Epithelial cell of esophagus (primary cell): ENCODE measurements around the gene NEMP1.

ENCODE experiments used
- DNase-seq: peaks from one replicate; pipeline ENCODE4 v3.0.0; 2010; ENCODE audit warnings: low read depth
- H3K4me3 ChIP-seq: 2 replicates; pipeline ENCODE4 v1.5.1; 2011; ENCODE audit warnings: mild to moderate bottlenecking, low read length, control low read depth
- TF ChIP-seq, protein P1 (sequence below): IDR thresholded peaks from 2 replicates; pipeline ENCODE4 v1.5.1; 2011; ENCODE audit warnings: low read depth, mild to moderate bottlenecking, low read length, control low read depth, inconsistent platforms; ENCODE audit not compliant: insufficient read depth; ENCODE audit errors: missing control alignments

NEMP1 gene, protein sequence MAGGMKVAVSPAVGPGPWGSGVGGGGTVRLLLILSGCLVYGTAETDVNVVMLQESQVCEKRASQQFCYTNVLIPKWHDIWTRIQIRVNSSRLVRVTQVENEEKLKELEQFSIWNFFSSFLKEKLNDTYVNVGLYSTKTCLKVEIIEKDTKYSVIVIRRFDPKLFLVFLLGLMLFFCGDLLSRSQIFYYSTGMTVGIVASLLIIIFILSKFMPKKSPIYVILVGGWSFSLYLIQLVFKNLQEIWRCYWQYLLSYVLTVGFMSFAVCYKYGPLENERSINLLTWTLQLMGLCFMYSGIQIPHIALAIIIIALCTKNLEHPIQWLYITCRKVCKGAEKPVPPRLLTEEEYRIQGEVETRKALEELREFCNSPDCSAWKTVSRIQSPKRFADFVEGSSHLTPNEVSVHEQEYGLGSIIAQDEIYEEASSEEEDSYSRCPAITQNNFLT

DNA sequence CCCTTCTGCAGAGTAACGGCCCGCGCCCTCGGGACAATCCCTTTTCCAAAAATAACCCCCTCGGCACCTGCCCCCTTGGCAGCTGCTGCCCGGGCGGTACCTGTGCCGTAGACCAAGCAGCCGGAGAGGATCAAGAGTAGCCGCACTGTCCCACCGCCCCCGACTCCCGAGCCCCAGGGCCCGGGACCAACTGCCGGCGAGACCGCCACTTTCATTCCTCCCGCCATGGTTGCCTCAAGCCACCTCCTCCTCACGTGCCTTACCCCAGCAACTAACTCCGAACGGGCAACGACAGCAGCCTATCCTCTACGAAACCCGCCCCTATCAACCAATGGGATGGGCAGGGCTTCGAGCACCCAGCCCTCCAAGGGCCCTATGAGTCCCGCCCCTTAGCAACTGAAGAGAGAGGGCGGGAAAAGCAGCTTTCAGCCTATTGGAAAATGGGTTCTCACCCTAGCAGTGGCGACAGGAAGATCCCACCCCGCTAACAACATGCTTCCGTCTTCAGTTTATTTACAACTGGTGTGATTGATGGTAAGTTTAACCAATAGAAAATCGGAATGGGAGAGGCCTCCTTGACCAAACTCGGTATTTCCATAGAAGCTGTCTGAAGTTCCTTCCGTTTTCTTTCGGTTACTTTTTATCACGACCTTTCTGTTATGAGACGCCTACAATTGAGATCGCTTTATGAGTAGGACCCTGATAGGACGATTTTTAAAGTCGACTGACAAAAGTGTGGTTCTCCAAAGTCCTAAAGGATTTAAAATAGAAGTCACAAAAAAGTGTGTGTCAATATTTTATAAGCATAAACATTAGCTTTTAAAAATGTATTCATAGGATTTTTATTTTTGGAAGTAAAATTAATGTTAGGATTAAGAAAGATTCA lies at the start of gene NEMP1:
NEMP1 (minus strand) TSS at position 273 of the 886 bp plus-strand sequence; CDS start at position 227, 46 bp downstream.
- peak within 1 kb of the TSS; percentile 72 for H3K4me3 ChIP-seq
- peak; percentile 100 for DNase-seq

DNA sequence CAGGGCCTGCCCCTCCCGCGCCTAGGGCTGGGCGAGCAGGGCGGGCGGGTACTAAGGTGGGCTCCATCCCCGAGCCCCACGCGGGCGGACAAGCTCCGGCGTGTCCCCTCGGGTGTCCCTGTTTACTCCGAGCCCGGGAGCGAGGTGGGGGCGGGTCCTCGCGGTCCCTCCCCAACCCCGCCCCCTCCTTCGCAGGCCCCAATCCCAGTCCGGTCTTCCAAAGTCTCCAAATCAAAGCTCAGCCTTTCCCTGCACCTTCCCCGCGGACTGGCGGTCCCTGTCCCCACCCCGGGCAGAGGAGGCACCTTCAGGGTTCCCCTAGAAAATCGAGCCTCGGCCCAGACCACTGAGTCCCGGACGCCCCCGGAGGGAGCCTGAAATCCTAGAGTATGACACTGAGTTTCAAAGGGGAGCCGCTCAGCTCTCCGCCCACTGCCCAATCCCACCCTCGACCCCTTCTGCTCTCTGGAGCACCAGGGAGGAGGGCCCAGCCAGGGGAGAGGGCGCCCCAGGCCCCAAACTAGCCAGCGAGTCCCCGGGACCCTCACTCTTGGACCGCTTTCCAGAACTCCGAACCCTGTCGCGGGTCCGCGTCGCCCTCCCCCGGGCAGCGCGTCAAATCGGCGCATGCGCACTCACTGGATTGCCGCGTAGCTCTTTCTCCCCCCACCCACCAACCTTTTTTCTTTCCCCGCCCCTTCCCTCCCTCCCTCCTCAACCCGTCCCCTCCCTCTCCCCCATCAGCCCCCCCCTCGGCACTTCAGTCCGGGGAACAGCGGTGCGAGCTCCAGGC lies 49.3 kb upstream of the NEMP1 start, which contains the start of gene LRP1:
LRP1 (plus strand) TSS at position 758 of the 793 bp plus-strand sequence. CDS start 482 bp downstream, outside the sequence.
- peak; percentile 84 for DNase-seq
- peak within 1 kb of the TSS; percentile 74 for H3K4me3 ChIP-seq
- TF ChIP-seq, protein P1, sequence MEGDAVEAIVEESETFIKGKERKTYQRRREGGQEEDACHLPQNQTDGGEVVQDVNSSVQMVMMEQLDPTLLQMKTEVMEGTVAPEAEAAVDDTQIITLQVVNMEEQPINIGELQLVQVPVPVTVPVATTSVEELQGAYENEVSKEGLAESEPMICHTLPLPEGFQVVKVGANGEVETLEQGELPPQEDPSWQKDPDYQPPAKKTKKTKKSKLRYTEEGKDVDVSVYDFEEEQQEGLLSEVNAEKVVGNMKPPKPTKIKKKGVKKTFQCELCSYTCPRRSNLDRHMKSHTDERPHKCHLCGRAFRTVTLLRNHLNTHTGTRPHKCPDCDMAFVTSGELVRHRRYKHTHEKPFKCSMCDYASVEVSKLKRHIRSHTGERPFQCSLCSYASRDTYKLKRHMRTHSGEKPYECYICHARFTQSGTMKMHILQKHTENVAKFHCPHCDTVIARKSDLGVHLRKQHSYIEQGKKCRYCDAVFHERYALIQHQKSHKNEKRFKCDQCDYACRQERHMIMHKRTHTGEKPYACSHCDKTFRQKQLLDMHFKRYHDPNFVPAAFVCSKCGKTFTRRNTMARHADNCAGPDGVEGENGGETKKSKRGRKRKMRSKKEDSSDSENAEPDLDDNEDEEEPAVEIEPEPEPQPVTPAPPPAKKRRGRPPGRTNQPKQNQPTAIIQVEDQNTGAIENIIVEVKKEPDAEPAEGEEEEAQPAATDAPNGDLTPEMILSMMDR, result no peak

More for the DNA sequence above, at the start of gene NEMP1:
- TF ChIP-seq, protein P1, result no peak

DNA sequence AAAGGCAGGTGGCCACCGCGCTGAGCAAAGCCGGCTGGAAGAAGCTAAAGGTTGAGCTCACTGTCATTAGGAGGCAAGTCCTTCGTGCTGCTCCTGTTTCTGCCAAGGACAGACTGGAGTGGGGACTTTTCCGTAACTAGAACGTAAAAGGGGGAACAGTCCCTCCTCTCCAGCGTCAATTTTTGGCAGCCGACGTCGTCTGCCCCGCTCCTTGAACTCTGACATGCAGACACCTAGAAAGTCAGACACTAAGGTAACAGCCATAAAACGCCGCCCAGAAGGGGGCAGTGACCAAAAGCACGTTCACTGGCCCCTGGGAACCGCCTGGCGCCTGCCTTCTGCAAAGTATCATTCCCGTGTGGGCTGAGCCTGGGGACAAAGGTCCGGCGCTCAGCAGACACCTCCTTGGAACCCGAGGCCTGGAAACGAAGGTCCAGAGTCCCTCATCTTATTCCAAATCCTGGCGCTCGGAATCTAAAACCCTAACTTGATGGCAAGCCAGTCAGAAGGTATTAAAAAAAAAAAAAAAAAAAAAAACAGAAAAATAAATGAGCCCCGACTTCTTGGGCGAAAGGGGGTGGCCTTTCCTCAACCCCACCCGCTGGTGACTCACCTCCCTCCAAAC lies 48.6 kb upstream of the NEMP1 start:
- peak; percentile 57 for DNase-seq
- TF ChIP-seq, protein P1, result peak; percentile 29
- peak overlapping the region; percentile 74 for H3K4me3 ChIP-seq

DNA sequence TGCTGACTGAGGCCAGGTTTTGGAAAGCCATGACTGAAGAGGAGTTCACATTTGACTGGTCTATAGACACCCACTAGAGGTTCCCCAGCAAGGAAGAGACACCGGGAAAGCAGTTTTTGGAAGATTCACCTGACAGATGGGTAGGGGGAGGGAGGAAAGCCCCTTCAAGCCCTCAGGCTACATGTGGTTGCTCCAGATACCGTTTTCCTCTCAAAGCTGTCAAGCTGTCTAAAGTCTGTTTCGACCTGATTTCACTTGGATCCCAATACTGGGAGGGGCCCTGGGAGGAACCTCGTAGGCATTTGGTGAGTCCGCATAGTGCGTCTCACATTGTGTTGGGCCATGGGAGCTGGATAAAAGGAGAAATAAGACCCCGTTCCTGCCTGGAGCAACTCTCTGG lies 48.0 kb upstream of the NEMP1 start:
- TF ChIP-seq, protein P1, result no peak
- DNase-seq, result no peak
- H3K4me3 ChIP-seq, result no peak overlapping the region

DNA sequence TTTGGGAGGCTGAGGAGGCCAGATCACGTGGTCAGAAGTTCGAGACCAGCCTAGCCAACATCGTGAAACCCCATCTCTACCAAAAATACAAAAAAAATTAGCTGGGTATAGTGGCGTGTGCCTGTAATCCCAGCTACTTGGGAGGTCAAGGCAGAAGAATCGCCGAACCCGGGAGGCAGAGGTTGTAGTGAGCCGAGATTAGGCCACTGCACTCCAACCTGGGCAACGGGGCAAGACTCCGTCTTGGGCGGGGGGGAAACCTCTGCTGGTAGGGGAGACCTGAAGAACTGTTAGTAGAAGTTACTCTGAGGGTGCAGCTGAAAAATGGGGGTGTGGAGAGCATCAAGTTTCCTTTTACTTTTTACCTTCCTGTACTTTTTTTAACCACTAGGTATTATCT lies 47.5 kb upstream of the NEMP1 start:
- no peak for DNase-seq

More for the DNA sequence above, 47.5 kb upstream of the NEMP1 start:
- no peak overlapping the region for H3K4me3 ChIP-seq
- TF ChIP-seq, protein P1, result no peak
